Suprapubic skin (tissue), 4 donors: ENCODE measurements around the gene ITGA4. TPM values are rescaled to one million over a fixed set of nuclear protein-coding genes. Genes with fewer than 3 reads are reported as not detected.

ENCODE experiments used
- DNase-seq, 2 donors: peaks; one replicate each; pipeline ENCODE4 v3.0.0-alpha.2; 2019; ENCODE audit warnings: low spot score in 2 of 2
- H3K27ac ChIP-seq: fragments of 200-600 bp; sonication (generic); one replicate; pipeline ENCODE4 v1.5.1; 2019
- H3K27me3 ChIP-seq: fragments of 200-600 bp; sonication (generic); one replicate; pipeline ENCODE4 v1.5.1; 2019
- H3K36me3 ChIP-seq: fragments of 200-600 bp; sonication (generic); one replicate; pipeline ENCODE4 v1.5.1; 2019
- H3K4me1 ChIP-seq: fragments of 200-600 bp; sonication (generic); one replicate; pipeline ENCODE4 v1.5.1; 2019
- H3K4me3 ChIP-seq: fragments of 200-600 bp; sonication (generic); one replicate; pipeline ENCODE4 v1.5.1; 2019; ENCODE audit warnings: mild to moderate bottlenecking
- H3K9me3 ChIP-seq: fragments of 200-600 bp; sonication (generic); one replicate; pipeline ENCODE4 v1.5.1; 2019
- EP300 ChIP-seq: sonication (generic); formaldehyde crosslinking; IDR thresholded peaks from one replicate; pipeline ENCODE4 v1.6.1; 2017; ENCODE audit warnings: antibody characterized with exemption
- POLR2A ChIP-seq, 2 donors: fragments of 450-650 bp; IDR thresholded peaks; one replicate each; pipeline ENCODE4 v1.6.1; 2017; ENCODE audit warnings: antibody characterized with exemption in 2 of 2, mild to moderate bottlenecking in 2 of 2, moderate library complexity in 2 of 2
- POLR2AphosphoS5 ChIP-seq, 3 donors: sonication (generic); formaldehyde crosslinking; IDR thresholded peaks; one replicate each; pipeline ENCODE4 v1.6.1; 2017; ENCODE audit warnings: antibody characterized with exemption in 3 of 3
- WGBS: methylation state at CpG from one replicate; pipeline ENCODE4 v1.1.5; 2018; 5-methylcytosine and 5-hydroxymethylcytosine counted together
- total RNA-seq, 4 donors: library from RNA; depleted of rRNA; stranded (reverse); fragments of >200 nt; gene quantifications; one replicate each; pipeline ENCODE4 v1.1.0, GENCODE V29; 2016
- TF ChIP-seq, protein P1 (sequence below), 2 donors: fragments of 200-600 bp in 1 of 2; fragments of 450-650 bp in 1 of 2; sonication (generic) in 1 of 2; IDR thresholded peaks; one replicate each; pipeline ENCODE4 v1.5.1; 2016 to 2019; ENCODE audit warnings: antibody characterized with exemption in 2 of 2, mild to moderate bottlenecking in 1 of 2, moderate library complexity in 1 of 2

Gene ITGA4
- total RNA-seq, 4 donors from 2014 or later: 0.68 to 14.1 (median 0.95) TPM

DNA sequence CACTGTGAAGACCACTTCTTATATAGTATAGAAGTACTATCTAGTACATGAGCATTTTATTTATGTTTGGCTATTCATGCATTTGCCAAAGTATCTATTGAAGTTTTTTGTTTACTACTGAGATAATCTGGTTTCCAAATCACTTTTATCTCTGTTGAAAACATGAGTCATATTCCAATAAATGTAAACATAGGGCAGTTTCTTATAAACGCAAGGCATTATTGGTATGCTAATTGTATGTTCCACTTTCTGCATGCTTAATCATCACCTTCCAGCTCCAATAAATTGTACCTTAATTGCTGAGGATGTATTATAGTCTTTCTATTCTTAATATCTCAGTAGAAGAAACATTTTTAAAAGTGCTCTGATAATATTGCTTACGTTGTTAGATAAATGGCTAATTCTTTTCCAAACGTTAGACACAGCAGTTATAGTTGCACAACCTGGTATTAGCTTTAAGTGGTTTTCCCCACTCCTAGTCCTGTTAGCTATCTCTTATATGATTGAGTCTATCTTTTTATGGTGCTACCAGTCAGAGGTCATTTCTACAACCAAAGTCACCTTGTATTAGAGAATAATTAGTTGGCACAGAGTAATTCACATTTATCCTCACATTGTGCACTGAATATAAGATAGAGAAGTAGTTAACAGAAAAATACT, 17.2 kb downstream of the ITGA4 start:
- Histone ChIP-seq H3K36me3 (no peaks in the 10 kb centered on the region), H3K9me3 (no peaks in the 10 kb centered on the region), H3K4me3 (no peak overlapping the region), H3K27me3 (no peaks in the 10 kb centered on the region), H3K4me1 (no peaks in the 10 kb centered on the region), H3K27ac (no peak overlapping the region)
- DNase-seq: no peak
- TF ChIP-seq POLR2A (IDR thresholded peaks at IDR 0.05) (no peak), EP300 (no peak), POLR2AphosphoS5 (IDR thresholded peaks at IDR 0.05) (no peak)
- TF ChIP-seq, protein P1, sequence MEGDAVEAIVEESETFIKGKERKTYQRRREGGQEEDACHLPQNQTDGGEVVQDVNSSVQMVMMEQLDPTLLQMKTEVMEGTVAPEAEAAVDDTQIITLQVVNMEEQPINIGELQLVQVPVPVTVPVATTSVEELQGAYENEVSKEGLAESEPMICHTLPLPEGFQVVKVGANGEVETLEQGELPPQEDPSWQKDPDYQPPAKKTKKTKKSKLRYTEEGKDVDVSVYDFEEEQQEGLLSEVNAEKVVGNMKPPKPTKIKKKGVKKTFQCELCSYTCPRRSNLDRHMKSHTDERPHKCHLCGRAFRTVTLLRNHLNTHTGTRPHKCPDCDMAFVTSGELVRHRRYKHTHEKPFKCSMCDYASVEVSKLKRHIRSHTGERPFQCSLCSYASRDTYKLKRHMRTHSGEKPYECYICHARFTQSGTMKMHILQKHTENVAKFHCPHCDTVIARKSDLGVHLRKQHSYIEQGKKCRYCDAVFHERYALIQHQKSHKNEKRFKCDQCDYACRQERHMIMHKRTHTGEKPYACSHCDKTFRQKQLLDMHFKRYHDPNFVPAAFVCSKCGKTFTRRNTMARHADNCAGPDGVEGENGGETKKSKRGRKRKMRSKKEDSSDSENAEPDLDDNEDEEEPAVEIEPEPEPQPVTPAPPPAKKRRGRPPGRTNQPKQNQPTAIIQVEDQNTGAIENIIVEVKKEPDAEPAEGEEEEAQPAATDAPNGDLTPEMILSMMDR (IDR thresholded peaks at IDR 0.05): no peak
- WGBS: 59% methylated on average over 3 of the region's 3 CpGs

DNA sequence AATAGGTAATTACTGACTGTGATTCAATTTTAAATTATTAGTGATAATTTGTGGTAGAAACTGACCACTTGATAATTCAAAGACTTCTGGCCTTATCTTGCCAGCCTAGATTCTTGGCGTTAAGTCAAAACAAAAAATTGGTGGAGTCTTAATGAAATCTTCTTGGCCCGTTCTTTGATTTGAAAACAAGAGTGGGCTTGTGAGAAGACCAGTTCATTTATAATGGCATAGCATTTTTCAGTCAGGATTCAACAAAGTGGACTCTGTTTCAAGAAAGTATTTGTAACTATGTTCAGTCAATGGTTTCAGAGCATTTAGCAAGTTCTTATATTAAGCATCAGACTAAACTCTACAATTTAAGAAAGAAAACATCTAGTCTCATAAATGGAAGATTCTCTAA, 26.0 kb downstream of the ITGA4 start:
- WGBS: 88% methylated on average over 2 of the region's 2 CpGs
- DNase-seq: no peak
- TF ChIP-seq EP300: no peak
- TF ChIP-seq, protein P1 (IDR thresholded peaks at IDR 0.05): no peak
- no peak for TF ChIP-seq POLR2AphosphoS5 (IDR thresholded peaks at IDR 0.05)
- no peak for TF ChIP-seq POLR2A (IDR thresholded peaks at IDR 0.05)

DNA sequence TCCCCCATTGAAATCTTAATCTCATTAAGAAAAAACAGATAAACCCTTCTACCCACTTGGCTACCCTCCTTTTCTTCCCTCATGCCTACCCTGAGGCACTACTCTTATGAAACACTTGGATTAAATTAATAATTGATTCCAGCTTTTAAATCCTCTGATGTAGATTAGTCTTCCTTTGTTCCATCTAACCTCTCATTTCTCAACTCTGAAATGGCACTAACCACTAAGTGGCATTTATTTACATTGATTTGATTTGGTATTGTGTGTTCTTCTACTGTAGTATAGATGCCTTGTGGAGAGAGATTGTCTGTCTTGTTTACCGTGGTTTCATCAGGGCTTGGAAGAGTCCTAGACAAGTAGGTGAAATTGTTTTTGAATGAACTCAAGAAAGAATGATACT, 26.7 kb downstream of the ITGA4 start:
- Histone ChIP-seq H3K4me1 (no peaks in the 10 kb centered on the region), H3K9me3 (no peaks in the 10 kb centered on the region), H3K4me3 (no peak overlapping the region), H3K36me3 (no peaks in the 10 kb centered on the region), H3K27ac (no peak overlapping the region), H3K27me3 (no peaks in the 10 kb centered on the region)
- 83% methylated on average over 1 of the region's 1 CpG for WGBS
- DNase-seq: no peak
- TF ChIP-seq POLR2AphosphoS5 (IDR thresholded peaks at IDR 0.05) (no peak), POLR2A (IDR thresholded peaks at IDR 0.05) (no peak)

More for the DNA sequence above, 26.0 kb downstream of the ITGA4 start:
- H3K27ac ChIP-seq: no peak overlapping the region
- H3K27me3 ChIP-seq: no peaks in the 10 kb centered on the region
- no peaks in the 10 kb centered on the region for H3K36me3 ChIP-seq
- no peaks in the 10 kb centered on the region for H3K9me3 ChIP-seq
- no peaks in the 10 kb centered on the region for H3K4me1 ChIP-seq
- no peak overlapping the region for H3K4me3 ChIP-seq

DNA sequence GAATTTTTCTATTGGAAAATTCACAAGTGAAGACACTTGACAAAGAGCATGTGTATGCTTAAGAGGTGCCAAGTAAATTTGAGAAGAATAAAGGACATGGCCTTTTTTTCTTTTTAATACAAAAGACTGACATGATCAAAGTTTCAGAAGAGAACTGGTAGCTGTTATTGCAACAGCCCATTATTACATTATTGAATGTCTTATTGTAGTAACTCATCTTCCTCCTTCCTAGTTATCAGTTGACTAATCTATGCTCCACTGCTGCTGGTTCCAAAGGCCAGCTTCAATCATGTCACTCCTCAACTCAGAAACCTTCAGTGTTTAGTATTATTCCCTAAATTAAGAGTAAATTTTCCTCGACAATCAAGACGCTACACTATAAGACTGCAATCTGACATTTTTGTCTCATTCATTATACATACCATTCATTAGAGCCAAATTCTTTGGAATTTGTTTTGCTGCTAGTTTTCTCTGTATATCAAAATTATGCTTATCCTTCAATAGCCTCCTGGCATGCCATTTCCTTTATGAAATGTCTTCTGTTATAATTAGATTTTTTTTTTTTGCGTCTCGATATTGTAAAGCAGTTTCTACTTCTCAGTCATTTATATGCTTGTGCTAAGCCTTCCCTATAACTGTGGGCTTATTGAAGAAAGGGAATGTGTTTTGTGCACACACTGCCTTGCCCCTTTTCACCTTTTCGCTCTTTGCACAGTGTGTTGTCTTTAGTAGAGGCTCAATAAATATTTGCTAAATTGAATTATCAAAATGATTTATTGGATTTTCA, 27.9 kb downstream of the ITGA4 start:
- TF ChIP-seq POLR2AphosphoS5 (IDR thresholded peaks at IDR 0.05): no peak
- 85% methylated on average over 5 of the region's 5 CpGs for WGBS

DNA sequence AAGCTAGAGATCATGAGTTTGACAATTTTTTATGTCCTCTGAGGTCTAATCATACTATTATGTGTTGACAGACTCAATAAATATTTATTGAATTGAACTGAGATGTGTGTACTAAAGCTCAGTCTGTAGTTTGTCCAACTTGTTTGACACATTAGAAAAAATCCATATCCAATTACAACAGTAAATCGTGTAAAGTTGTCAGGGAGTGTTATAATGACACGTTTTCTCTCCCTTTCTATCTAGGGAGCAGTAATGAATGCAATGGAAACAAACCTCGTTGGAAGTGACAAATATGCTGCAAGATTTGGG, 28.4 kb downstream of the ITGA4 start:
- Histone ChIP-seq H3K9me3 (no peaks in the 10 kb centered on the region), H3K36me3 (no peaks in the 10 kb centered on the region), H3K4me1 (no peaks in the 10 kb centered on the region), H3K4me3 (no peak overlapping the region), H3K27ac (no peak overlapping the region), H3K27me3 (no peaks in the 10 kb centered on the region)
- 77% methylated on average over 3 of the region's 3 CpGs for WGBS
- TF ChIP-seq, protein P1 (IDR thresholded peaks at IDR 0.05): no peak
- TF ChIP-seq POLR2AphosphoS5 (IDR thresholded peaks at IDR 0.05): no peak
- TF ChIP-seq POLR2A (IDR thresholded peaks at IDR 0.05): no peak
- no peak for TF ChIP-seq EP300
- no peak for DNase-seq

More for the DNA sequence above, 27.9 kb downstream of the ITGA4 start:
- Histone ChIP-seq H3K4me1 (no peaks in the 10 kb centered on the region), H3K27ac (no peak overlapping the region), H3K4me3 (no peak overlapping the region), H3K27me3 (no peaks in the 10 kb centered on the region), H3K9me3 (no peaks in the 10 kb centered on the region), H3K36me3 (no peaks in the 10 kb centered on the region)
- no peak for DNase-seq

DNA sequence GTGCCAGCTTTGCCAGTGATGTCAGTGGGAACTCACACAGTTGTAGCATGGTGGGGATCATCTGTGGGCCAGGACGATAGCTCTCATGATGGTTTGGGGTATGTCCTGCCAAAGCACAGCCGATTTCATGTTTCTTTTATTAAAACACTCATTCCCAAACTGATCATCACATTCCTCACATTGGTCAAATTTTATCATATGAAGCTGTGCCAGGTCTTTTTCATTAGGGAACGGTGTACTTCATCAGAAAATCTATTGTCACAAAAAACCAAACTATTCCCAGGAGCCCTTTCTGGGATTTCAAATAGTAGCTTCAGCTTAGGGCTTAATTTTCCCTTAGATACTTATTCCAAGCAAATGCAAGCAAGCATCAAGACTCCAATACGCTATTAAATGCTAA, 42.0 kb downstream of the ITGA4 start:
- Histone ChIP-seq H3K4me1 (no peaks in the 10 kb centered on the region), H3K36me3 (no peaks in the 10 kb centered on the region), H3K9me3 (no peaks in the 10 kb centered on the region), H3K27me3 (no peaks in the 10 kb centered on the region), H3K4me3 (no peak overlapping the region), H3K27ac (no peak overlapping the region)
- no peak for DNase-seq
- no peak for TF ChIP-seq POLR2AphosphoS5 (IDR thresholded peaks at IDR 0.05)
- 75% methylated on average over 4 of the region's 4 CpGs for WGBS
